Activated naive CD8-positive, alpha-beta T cell treated with anti-CD3 and anti-CD28 coated beads, Interleukin-2, amount 50 U/mL, for 16 hours (primary cell): ENCODE results near the gene ARHGAP26.

Source experiments
- DNase-seq: peaks from one replicate; pipeline ENCODE4 v3.0.0-alpha.2; 2020; ENCODE audit warnings: low read depth, low spot score

The ARHGAP26 gene

DNA sequence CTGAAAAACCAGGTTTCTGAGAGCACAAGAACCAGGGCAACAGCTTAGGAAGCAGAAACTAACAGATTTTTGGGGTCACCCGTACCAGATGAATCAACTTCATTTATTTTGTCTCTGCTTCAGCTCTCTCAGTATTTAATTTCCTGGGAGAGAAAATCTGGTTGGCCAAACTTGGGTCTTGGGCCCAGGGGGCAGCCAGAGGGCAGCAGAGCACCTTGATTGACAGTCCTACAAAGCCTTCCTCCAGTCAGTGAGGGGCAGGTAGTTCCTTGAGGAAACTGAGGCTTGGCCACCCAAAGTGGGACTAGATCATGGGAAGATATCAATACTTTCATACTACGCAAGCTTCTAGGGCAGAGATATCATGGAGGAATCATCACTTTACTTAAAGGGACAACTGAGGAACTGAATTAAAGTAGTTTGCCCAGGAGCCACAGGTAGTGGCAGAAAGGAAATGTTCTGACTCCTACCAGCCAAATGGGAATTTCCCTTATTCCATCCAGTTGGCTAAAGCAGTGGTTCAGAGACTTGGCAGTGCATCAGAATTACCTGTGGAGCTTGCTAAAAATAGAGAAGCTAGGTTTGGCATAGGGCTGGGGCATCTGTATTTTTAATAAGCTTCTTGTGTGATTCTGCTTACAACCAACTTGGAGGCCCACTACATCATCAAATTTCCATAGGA lies 21.5 kb upstream of the ARHGAP26 start:
- DNase-seq = no peak

DNA sequence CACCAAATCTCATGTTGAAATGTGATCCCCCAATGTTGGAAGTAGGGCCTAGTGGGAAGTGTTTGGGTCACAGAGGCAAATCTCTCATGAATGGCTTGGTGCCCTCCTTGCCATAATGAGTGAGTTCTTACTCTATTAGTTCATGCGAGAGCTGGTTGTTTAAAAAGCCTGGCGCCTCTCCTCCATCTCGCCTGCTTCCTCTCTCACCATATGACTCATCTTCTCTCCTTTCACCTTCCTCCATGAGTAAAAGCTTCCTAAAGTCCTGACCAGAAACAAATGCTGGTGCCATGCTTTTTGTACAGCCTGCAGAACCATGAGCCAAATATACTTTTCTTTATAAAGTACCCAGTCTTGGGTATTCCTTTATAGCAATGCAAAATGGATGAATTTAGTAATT lies 20.9 kb upstream of the ARHGAP26 start:
- DNase-seq = no peak

DNA sequence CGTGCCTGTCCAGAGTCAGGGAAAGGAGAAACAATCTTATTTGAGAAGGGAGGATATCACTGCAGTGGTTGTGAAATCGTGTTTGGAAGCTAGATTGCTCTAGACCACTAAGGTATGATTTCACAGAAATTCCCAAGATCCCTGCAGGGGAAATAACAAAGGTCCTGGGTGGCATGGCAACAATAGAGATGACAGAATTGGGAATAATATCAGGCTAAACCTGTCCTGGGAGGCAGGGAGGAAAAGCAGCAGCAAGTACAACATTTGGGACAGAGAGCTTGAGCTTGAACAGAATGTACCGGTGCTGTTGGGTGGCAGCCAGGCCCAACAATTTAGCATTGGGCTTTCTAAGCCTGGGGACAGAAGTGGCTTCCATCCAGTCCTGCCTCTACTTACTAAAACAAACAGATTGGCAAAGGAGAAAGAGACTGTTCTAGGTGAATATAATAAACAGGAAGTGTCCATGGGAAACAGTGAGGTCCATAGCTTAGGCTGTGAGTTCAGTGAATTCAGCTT lies 17.0 kb upstream of the ARHGAP26 start:
- DNase-seq = no peak

DNA sequence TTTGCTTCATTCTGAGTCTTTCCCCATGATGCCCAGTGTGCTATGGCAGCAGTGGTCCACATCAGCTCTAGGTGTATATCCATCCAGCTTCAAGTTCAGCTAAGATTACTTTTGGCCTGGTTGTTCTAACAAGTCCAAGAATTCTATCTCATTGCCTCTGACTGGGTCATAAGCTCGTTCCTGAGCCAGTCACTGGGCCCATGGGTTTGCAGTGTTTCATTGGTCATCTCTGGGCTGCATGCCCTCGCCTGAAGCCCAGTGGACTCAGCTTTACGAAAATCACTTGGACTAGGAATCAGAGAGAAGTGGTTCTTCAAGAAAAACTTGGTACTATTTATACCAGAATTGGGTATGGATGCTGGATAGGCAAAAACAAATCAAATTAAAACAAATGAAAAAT lies 16.1 kb upstream of the ARHGAP26 start:
- no peak for DNase-seq

DNA sequence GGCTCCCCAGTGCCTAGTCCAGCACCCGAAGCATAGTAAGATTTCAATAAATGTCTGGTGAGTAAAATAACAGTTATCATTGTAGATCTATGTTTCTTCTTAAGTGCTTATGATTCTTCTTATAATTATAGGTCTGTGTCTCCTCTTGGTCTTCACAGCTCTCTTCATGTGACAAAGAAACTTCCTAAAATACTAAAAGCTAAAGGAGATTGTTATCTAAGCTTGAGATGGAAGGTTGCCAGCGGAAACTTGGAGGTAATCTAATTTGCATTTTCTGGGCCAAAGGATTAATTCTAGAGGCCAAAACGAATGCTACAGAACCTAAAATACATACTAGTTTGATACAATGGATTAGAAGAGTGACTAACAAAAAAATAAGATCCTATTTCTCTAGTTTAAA lies 13.6 kb upstream of the ARHGAP26 start:
- no peak for DNase-seq

DNA sequence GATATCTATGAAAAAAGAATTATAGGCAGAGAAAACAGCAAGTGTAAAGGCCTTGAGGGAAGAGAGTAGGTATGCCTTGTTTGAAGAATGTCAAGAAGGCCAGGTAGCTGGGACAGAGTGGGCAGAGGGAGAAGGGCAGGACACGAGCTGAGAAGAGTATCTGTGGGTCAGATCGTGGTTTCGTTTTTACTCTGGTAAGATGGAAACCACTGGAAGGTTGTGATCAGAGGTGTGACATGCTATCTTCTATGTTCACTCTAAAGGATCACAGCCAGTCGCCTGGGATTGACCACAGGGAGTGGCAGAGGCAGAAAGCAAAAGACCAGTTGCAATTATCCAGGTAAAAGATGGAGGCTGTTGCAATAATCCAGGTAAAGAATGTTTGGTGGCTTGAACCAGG lies 12.6 kb upstream of the ARHGAP26 start:
- DNase-seq = no peak

DNA sequence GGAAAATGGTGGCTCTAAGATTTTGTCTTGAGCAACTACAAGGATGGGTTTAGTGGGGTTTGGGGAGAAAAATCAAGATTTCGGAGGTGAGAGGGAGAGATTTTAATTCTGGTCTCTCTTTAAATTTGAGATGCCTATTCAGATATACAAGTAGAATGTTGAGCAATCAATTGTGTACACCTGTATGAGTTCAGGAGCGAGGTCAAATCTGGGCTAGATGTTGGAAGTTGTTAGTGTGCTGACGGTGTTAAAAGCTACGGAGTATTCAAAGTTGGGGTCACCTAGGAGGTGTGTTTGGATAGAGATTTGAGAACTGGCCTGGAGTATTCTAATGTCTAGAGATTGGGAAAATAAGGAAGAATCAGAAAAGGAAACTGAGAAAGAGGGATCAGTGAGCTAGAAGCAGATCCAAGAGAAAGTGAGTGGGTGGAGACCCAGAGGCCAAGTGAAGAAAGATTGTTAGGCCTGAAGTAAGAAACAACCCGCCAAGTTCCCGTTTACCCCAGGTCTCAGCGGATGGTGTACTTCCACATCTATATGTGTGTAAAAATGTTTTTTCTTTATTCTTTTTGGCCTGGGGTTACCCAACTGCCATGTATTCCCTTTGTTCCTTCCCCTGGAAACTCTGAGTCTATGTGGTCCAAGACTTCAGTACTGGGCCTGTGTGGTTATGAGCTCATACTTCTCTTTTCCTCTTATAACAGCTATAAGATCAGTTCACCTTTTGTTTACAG lies 11.9 kb upstream of the ARHGAP26 start:
- no peak for DNase-seq

DNA sequence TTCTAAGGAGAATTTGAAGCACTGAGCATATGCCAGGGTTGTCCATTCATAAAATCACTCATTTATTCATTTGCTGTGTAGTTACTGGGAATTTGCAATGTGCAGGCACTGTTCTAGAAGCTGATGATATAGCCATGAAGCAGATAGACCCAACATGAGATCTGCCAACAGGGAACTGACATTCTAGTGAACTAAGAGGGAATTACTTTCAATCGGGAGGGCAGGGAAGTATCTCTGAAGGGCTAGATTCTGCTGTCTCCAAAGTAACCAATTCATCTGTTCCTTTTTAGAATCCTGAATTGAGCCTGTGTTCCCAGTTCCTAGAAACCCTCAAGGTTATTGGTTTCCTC lies 11.4 kb upstream of the ARHGAP26 start:
- DNase-seq = no peak

DNA sequence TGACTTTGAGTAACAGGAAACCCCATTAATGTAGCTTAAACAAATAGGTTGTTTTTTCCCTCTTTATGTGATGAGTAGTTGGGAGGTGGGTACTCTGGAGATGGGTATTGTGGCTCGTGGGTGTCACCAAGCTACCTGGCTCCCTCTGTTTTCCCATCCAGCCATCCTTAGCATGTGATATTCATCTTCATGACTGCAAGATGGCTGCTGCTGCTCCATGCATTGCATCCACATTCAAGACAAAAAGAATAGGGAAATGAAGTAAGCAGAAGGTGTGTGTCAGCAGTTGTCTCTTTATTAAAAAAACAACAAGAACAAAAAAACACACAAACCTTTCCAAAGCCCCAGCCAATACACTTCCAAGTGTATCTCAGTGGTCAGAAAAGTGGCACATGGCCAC lies 6.5 kb upstream of the ARHGAP26 start:
- no peak for DNase-seq

DNA sequence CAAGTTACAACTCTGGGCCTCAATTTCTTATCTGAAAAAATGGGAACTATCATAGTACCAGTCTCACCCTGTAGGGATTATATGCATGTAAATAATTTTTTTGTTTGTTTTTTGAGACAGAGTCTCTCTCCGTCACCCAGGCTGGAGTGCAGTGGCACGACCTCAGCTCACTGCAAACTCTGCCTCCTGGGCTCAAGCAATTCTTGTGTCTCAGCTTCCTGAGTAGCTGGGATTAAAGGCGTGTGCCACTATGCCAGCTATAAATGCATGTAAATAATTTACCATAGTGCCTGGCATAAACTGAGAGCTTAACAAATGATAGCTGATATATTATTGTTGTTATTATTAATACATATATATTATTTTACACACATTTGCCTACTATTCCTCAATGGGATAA lies 3.0 kb upstream of the ARHGAP26 start:
- DNase-seq = no peak

DNA sequence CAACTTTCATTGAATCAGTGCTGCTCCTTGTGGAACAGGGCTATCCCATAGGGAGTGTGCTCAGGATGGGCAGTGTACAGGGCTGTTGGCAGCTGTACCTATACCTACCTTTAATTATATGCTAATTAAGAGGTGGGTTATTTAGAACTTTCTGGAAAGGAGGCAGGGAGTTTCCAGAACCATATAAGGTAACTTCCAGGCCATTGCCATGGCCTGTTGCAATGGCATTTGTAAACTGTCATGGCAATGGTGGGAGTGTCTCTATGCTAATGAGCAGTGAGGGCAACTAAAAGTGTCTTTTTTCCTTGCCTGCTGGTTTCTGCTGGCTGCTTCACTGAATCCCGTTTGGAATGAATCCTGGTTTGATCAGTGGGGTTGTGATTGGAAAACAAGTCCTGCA lies 2.3 kb upstream of the ARHGAP26 start:
- DNase-seq = no peak

DNA sequence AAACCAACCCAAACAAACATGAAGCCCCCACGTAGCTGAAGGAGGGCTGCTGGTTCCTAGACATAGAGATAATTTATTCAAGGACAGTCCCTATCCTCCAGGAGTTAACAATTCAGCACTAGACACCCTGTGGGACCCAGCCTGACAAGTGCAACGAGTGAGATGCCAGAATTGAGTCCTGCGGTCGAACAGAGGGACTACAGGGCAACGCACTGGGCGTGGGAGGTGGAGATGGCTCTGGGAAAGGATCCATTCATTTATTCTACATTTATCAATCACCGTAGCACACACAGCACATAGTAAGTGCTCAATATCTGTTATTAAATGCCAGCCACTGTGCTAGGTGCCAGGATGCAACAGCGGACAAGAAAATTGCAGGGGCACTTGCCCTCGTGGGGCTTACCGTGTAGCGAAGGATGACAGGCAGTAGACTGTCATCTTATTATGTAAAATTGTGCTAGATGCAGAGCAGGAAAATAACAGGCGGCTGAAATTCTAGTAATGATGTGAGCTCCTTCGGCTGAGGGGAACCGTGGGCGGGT lies 855 bp upstream of the ARHGAP26 start:
- no peak for DNase-seq

DNA sequence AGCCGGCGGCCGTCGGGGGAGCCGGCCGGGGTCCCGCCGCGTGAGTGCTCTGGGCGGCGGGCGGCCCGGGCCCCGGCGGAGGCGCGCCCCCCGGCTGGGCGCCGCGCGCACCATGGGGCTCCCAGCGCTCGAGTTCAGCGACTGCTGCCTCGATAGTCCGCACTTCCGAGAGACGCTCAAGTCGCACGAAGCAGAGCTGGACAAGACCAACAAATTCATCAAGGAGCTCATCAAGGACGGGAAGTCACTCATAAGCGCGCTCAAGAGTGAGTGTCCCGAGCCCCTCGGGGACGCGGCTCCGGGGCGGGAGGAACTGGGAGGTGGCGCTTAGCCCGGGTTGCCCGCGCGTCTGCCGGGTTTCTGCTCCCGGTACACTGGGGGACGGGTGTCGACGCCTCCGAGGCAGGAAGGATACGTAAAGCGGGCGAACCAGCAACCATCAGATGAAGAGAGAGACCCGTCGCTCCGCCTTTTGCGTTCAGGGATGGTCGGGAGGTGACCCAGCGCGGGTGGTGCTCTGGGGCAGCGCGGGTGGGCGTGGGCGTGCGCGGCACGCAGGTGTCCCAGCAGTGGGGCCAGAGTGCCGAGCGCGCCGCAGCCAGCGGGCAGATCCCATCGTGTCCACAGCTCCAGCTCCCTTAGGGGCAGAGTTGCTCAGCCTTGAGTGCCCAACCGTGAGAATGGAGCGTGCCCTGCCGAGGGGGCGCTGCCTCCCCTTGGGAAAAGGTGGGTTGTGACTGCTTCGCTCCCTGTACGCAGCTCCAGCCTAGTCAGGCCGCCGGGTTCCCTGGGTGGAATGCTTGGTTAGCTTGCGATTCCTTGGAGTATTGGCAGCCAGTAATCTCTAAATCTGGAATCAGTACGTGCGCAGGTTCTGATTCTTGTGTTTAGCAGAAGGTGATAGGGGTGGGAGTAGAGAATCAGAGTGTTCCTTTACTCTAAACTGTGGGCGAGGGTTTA lies 753 bp downstream of the ARHGAP26 start:
- DNase-seq = no peak

DNA sequence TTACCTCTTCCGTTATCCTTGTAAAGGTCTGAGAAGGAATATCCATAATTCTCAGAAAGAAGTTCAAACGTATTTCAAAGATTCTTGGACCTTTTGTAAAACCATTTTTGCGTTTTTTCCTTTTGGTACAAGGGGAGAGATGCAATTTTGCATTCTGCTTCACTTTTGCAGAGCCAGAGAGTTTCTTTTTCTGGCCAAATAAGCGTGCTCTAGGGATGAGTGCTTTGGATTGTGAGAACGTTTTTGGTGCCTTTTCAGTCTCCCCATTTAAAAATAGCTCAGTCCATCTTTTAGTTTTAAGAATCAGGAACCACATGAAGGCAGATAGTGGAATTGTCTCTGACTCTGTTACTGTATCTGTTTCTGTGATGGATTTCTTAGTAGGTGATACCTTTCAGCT lies 1.5 kb downstream of the ARHGAP26 start:
- DNase-seq = no peak

DNA sequence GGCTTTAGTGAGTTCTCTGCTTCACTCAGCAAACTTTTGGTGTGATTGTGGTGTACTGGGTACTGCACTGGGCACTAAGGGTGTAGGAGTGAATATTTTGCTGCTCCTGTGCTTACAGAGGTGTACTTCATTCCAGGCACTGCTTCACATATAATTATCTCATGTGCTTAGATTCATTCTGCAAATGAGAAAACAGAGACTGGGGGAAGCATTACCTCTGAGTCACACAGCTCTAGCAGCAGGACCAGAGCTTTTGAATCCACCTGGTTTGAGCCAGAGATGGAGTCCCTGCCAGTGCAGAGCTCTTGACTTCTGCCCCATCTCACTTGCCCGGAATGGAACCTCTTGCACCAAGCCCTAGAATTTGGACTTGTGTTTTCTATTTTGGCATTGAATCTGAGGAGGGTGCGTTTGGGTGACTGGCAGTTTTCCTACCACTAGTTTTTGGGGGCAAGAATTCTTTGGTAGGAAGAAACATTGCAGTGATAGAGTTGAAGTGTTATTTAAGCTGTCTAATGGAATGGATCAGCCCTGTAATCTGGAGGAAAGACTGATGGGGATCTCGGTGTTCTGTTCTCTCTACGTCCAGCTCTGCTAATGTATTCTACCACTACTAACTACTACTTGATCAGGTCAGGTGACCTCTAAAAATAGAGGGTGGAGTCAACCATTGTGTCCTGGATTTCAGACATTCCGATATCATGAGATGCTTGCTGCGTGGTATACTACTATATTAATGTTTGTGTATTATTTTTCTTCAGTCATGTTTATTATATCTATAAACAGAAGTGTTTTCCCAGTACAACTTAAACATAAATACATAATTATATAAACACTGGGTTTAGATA lies 2.5 kb downstream of the ARHGAP26 start:
- no peak for DNase-seq

DNA sequence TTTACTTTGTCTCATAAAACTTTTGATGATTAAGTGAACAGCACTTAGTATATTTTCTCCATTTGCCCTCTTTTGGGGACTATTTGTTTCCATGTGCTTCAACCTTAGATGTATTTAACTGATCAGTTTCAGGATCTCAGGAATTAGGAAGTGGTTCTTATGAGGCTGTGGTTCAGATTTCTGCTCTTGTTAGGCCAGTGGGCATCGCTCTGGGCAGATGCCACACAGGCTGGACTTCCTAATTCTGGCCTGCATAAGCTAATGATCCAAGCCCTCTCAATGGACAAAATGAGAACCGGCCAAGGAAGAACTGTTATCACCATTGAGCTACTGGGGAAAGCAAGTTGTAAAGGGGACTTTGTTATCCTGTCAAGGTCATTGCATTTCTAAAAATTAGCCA lies 6.9 kb downstream of the ARHGAP26 start:
- no peak for DNase-seq

DNA sequence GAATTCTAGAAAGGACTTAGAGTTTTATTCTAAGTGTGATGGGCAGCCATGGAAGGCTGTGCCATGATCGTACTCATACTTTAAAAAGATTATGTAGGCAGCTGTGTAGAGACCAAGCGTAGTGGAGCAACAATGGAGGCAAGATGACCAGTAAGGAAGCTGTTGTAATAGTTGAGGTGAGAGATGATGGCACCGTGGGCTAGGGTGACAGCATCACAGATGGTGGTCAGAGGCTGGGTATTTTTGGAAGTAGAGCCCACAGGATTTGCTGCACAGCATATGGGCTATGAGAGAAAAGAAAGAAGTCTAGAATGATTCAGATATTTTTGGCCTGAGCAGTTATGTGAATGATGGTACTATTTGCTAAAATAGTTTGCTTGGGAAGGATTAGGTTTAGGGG lies 7.7 kb downstream of the ARHGAP26 start:
- no peak for DNase-seq

DNA sequence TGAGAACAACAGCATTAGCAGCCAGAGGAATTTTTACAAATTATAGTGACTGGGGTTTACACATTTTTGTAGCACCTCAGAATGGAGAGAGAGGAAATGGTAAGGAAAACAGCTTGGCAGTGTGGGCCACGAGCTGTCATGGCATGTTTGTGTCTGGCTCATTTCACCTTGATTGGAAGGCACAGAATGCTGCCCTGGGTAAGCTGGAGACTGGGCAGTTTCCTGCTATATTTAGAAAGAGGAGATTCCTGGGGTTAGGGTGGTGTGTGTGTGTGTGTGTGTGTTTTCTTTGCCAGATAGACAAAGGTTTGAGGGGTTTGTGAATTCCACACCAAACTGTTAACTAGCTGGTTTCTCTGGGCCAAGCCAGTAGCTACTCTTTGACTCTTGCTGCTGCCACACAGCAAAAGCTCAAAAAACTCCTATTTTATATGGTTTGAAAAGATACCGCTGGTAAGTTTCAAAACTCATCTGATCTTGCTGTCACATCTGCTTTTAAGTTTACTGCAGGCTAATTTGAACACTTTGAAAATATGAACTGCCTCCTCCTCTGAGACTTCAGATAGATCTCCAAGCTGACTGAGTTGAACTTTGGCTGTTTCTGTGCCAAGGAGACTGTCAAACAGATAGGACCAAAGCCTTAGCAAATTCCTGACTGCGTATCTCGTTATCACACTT lies 9.1 kb downstream of the ARHGAP26 start:
- no peak for DNase-seq

DNA sequence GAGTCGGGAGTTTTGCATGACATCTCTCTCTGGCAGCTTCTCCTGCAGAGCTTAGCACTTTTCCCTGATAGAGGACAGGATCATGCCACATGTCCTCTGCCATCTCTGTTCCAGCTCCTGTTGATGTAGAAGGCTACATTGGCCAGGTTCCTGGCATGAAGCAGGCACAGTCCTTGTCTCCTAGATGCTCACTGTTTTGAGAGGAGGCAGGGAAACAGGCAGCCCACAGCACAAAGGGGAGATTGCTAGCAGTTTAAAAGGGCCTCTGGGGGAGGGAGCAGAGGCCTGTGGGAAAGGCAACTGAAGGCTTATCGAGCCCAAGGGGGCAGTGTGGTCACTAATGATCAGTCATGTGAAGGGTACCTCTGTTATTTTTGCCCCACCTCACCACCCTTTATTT lies 10.7 kb downstream of the ARHGAP26 start:
- DNase-seq = no peak

DNA sequence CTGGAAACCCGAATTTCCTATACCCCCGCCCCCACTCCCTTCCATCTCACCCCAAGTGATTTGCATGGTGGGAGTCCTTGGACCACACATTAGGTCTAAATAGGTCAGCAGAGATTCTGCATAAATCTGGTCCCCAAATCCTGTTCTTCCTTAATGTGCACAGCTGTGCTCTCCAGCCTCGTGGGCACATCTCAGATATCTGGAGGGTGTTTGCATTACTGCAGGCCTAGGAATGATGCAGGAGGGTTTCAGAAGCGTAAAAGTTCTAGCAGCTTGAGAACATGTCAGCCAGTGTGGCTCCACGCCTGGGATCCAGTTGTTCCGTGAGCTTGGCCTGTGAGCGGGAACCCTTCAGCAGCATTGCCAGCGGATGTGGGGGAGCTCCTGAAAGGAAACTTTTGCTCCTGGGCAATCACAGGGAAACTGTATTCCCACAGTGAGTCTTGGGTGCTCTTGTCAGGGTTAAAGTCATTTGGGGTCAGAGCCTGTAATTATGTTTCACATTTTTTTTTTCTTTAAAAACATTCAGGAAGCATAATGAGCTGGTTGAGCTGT lies 12.9 kb downstream of the ARHGAP26 start:
- no peak for DNase-seq
